K562 treated with DMSO at 1 percent for 4 hours (cell line): ENCODE data around the gene COCH. TPM values are rescaled to one million over a fixed set of nuclear protein-coding genes. Genes with fewer than 3 reads are reported as not detected.

ENCODE experiments used
- total RNA-seq: library from RNA; unstranded; fragments of 300-600 nt; gene quantifications from 2 replicates; pipeline ENCODE4 v1.2.3, GENCODE V29; 2022; ENCODE audit not compliant: insufficient read depth

The COCH gene
- 45.2 and 54.1 TPM in 2 replicates for total RNA-seq

GRCh38 chr14:30874120-30874998, at the start of gene COCH:
Gene COCH (plus strand): TSS chr14:30874559. CDS start chr14:30874939, 380 bp downstream.

Other genes starting within 250 kb of the COCH start
- 1.1 and 2.0 TPM in 2 replicates for gene AP4S1, start 151.1 kb downstream of the COCH start, total RNA-seq
- gene STRN3, start 151.8 kb downstream of the COCH start, total RNA-seq = 5.8 and 11.1 TPM in 2 replicates